SJCRH30 (cell line): Measurements from ENCODE around the gene EVPLL. TPM values are rescaled to one million over a fixed set of nuclear protein-coding genes. Genes with fewer than 3 reads are reported as not detected.
A peak's percentile ranks its signal among the peaks of the same experiment; 100 is the strongest.
"Not testable (repeated sequence)": the region's sequence is repeated elsewhere in the genome, so short reads cannot be mapped to it uniquely, and the experiment has no call there.

ENCODE experiments used
- DNase-seq, 2 experiments: peaks; one replicate each; pipeline ENCODE4 v3.0.0-alpha.2; 2015 to 2020
- H3K27ac ChIP-seq: fragments of 250-450 bp; sonication (Bioruptor Pico); 2 replicates; pipeline ENCODE4 v1.5.1; 2020; ENCODE audit warnings: mild to moderate bottlenecking, moderate library complexity
- H3K27me3 ChIP-seq: fragments of 250-450 bp; sonication (Bioruptor Pico); 2 replicates; pipeline ENCODE4 v1.5.1; 2020; ENCODE audit warnings: mild to moderate bottlenecking, moderate library complexity
- H3K36me3 ChIP-seq: fragments of 250-450 bp; sonication (Bioruptor Pico); 2 replicates; pipeline ENCODE4 v1.5.1; 2020; ENCODE audit warnings: mild to moderate bottlenecking, moderate library complexity
- H3K4me1 ChIP-seq: fragments of 250-450 bp; sonication (Bioruptor Pico); 2 replicates; pipeline ENCODE4 v1.5.1; 2020; ENCODE audit warnings: mild to moderate bottlenecking, moderate library complexity
- H3K4me3 ChIP-seq: fragments of 250-450 bp; sonication (Bioruptor Pico); 2 replicates; pipeline ENCODE4 v1.5.1; 2020; ENCODE audit warnings: mild to moderate bottlenecking, moderate library complexity
- H3K9me3 ChIP-seq: fragments of 250-450 bp; sonication (Bioruptor Pico); replicated peaks from 2 replicates; pipeline ENCODE4 v1.5.1; 2020; ENCODE audit warnings: mild to moderate bottlenecking, moderate library complexity
- total RNA-seq: library from RNA; depleted of rRNA; stranded (reverse); fragments of >200 nt; shearing (Covaris generic); gene quantifications from 2 replicates; pipeline ENCODE4 v1.2.3, GENCODE V29; 2014

EVPLL gene
- total RNA-seq, 1 experiment from 2014 or later, result not detected

DNA sequence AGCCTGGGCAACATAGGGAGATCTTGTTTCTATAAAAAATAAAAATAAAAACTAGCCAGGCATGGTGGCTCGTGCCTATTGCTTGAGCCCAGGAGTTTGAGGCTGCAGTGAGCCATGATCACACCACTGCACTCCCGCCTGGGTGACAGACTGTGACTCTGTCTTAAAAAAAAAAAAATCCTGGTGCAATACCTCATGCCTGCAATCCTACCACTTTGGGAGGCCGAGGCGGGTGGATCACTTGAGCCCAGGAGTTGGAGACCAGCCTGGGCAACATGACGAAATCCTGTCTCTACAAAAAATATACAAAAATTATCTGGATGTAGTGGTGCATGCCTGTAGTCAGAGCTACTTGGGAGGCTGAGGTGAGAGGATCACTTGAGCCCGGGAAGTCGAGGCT lies 6.7 kb downstream of the EVPLL start:
- DNase-seq, H3K27ac ChIP-seq: not testable (repeated sequence)
- peaks cover 38% of the 10 kb centered on the region for H3K27me3 ChIP-seq

DNA sequence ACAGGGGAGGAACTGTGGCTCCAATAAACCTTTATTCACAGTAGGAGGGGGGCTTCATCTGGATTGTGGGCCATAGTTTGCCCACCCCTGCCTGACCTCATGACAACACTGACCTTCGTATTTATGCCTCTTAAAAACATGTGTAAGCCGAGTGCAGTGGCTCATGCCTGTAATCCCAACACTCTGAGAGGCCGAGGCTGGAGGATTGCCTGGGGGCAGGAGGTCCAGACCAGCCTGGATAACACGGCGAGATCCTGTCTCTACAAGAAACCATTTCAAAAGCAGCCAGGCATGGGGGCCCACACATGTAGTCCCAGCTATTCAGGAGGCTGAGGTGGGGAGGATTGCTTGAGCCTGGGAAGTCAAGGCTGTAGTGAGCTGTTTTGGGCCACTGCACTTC lies 10.0 kb downstream of the EVPLL start:
- H3K4me3 ChIP-seq, H3K36me3 ChIP-seq, H3K4me1 ChIP-seq, H3K27ac ChIP-seq, H3K9me3 ChIP-seq, DNase-seq: not testable (repeated sequence)
- H3K27me3 ChIP-seq, result peaks cover 14% of the 10 kb centered on the region

More for the DNA sequence above, 6.7 kb downstream of the EVPLL start:
- H3K9me3 ChIP-seq, H3K4me3 ChIP-seq, H3K36me3 ChIP-seq, H3K4me1 ChIP-seq: not testable (repeated sequence)

DNA sequence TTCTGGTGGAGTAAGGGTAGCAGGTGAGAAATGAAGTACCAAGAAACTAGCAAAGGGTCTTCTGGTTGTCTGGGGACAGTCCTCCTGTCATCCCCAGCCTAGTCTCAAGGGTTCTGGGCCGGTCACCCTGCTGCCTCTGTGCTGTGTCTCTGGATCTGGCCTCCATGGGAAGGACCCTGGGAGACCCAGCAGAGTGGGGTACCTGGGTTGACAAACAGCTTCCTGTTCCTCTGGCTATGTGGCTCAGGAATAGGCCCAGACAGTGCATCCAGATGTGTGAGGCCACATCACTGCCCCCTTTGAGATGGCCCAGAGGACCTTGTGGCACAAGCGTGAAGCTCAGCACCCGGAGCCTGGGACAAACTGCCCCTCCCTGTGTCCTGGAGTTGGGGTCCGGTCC lies 10.7 kb downstream of the EVPLL start:
- H3K27ac ChIP-seq, H3K4me3 ChIP-seq, H3K36me3 ChIP-seq, H3K9me3 ChIP-seq, DNase-seq, H3K4me1 ChIP-seq: not testable (repeated sequence)
- H3K27me3 ChIP-seq, result peaks cover 14% of the 10 kb centered on the region

DNA sequence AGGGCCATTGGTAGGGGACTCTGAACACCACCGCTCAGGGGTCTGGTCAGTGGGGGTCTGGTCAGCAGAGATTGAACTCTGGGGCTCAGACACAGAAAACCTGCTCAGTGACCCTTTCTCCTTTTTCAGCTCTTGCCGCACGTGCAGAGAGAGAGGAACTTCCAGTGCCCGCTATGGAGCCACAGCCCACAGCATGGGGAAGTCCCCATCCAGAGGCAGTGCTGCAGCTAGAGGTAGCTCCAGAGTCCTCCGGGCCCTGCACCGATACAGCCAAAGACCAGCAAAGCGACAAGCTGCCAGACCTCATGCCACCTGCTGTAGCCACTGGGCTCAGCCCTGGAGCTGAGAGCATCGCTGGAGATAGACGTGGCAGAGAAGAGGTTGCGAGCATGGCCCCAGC lies 11.2 kb downstream of the EVPLL start:
- H3K27me3 ChIP-seq, result peaks cover 12% of the 10 kb centered on the region
- not testable (repeated sequence) for H3K9me3 ChIP-seq, H3K36me3 ChIP-seq, H3K4me3 ChIP-seq, H3K4me1 ChIP-seq, DNase-seq, H3K27ac ChIP-seq

DNA sequence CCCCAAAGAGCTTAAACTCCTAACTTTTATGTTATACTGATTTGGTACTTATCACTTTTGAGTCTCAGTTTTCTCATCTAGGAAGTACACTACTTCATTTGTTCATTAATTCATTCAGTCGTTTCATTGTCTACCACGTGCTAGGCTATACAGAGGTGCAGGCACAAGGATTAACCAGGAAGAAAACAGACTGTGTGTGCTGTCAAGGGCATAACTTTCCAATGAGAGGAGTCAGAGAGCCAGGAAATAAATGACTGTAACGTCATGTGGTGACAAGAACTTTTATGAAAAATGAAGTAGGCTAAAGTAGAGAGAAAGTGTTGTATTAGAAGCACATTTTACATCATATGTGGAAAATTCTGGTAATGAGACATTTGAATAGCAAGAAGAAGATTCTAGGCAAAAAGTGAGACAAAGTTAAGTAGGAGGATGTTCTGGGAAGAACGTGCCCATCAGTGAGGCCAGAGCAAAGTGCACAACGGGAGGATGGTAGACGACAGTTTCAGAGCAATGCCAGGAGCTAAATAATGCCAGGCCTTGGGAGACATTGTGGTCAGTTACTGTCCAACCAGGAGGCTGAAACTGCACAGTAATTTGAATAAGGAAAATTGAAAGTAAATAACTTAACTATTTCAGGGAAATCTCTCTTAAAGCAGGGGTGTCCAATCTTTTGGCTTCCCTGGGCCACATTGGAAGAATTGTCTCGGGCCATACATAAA lies 24.5 kb downstream of the EVPLL start:
- not testable (repeated sequence) for H3K36me3 ChIP-seq, H3K27ac ChIP-seq, H3K4me3 ChIP-seq, H3K9me3 ChIP-seq, H3K27me3 ChIP-seq, H3K4me1 ChIP-seq
- DNase-seq, result peak in 1 of 2 experiments; percentile 13

DNA sequence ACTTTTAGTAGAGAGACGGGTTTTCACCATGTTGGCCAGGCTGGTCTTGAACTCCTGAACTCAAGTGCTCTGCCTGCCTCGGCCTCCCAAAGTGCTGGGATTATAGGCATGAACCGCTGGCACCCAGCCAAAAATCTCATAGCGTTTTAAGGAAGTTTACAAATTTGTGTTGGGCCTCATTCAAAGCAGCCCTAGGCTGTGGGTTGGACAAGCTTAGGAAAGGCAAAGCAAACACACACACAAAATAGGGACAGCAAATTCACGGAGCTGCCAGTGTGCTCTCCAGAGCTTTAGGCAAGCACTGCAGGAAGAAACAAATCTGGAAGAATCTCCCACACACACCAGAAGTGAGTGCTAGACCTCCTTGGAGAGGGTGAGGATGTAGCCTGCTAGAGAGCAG lies 25.6 kb downstream of the EVPLL start:
- H3K27ac ChIP-seq, H3K27me3 ChIP-seq, H3K36me3 ChIP-seq, H3K4me3 ChIP-seq, H3K4me1 ChIP-seq, H3K9me3 ChIP-seq: not testable (repeated sequence)
- peak; percentile 56 to 72 for DNase-seq

DNA sequence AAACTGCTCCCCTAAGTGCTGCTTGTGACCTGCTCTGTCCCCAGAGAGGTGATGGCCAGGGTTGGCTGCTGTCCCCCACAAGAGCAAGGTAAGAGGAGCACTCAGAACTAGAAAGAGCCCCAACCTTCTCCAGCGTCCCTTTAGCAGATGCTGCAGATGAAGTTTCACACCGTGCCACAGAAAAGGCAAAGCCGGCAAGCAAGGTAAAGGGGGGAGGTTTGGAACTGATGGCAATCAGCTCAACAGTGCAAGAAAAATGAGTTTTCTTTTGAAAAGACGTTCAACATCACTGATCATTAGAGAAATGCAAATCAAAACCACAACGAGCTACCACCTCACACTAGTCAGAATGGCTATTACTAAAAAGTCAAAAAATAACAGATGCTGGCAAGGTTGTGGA lies 26.0 kb downstream of the EVPLL start:
- not testable (repeated sequence) for H3K4me1 ChIP-seq, H3K27ac ChIP-seq, DNase-seq, H3K27me3 ChIP-seq, H3K4me3 ChIP-seq, H3K9me3 ChIP-seq, H3K36me3 ChIP-seq

DNA sequence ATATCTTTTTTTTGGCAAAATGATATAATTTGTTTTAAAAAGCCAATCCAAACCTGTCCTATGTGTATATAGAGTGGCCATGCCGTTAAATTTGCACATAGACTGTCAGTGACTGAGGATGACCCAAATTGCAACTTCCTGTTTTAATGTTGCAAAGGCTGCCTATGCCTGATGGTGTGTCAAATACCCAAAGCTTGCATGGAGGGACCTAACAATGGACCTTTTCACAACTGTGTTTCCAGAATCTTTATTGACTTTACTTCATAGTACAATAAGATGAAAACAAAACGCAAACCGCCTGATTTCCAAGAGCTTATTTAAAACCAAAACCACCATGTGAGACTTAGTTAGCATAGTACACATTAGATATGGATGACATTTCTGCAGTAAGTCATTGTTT lies 31.3 kb downstream of the EVPLL start:
- H3K27me3 ChIP-seq, H3K9me3 ChIP-seq, H3K4me3 ChIP-seq, H3K36me3 ChIP-seq: not testable (repeated sequence)
- Histone ChIP-seq H3K27ac (peak overlapping the region; percentile 1; the same call in 1 of the 2 replicates), H3K4me1 (peaks cover 13% of the 10 kb centered on the region)
- peak; percentile 53 to 84 for DNase-seq

DNA sequence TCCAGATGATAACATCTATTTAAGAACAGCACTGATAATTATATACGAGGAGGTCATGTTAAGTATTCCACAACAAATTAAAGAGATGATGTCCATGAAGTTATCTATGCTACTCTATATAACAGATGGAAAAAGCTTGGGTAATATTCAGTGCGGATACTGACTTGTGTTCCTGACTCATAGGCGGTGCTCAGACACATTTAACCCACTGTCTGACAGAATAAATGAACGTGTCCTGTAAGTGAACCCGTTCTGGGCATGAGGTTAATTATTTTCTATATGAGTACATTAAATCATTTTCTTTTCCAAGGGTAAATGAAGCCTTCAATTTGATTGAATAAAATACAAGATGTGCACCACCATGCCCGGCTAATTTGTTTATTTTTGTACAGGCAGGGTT lies 31.7 kb downstream of the EVPLL start:
- H3K27me3 ChIP-seq, H3K36me3 ChIP-seq, H3K4me3 ChIP-seq, H3K9me3 ChIP-seq: not testable (repeated sequence)
- Histone ChIP-seq H3K4me1 (peaks cover 13% of the 10 kb centered on the region), H3K27ac (peak overlapping the region; percentile 1; the same call in 1 of the 2 replicates)
- peak in 1 of 2 experiments; percentile 69 for DNase-seq

DNA sequence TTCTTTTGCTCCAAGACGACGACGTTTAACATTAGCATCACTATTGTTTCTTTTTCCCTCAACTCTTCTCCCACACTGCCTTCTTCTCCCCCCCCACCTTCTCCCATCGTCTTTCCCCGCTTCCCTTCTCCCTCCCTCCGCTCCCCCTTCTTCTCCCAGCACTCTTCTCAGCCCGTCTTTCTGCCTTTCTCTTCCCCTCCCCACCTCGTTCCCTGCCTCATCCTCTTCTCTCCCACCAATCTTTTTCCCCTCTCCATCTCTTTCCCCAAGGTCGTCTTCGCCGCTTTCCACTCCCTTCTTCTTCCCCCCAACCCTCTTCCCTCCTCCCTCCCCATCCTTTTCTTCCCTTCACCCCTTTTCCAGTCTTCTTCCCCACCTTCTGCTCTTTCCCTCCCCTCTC lies 33.2 kb downstream of the EVPLL start:
- peak overlapping the region; percentile 98 for H3K4me3 ChIP-seq
- not testable (repeated sequence) for H3K27ac ChIP-seq, H3K27me3 ChIP-seq, H3K36me3 ChIP-seq, H3K9me3 ChIP-seq
- DNase-seq, result peak in 1 of 2 experiments; percentile 58
- H3K4me1 ChIP-seq, result peaks cover 13% of the 10 kb centered on the region

DNA sequence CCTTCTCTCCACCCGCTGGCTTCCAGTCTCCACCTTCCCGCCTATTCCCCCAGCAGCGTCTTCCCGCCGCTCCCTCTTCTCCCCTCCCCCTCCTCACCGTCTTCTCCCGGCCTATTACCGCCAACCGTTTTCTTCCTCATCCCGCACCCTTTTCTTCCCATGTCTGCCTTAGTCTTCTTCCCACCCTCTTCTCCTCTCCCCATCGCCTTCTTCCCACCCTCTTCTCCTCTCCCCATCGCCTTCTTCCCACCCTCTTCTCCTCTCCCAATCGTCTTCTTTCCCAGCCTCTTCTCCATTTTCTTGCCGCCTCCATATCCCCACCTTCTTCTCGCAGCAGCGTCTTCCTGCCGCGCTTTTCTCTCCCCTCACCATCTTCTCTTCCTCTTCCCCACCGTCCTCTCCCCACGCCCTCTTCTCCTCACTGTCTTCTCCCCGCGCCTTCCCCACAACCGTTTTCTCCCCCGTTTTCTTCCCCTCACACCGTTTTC lies 33.8 kb downstream of the EVPLL start:
- peak; percentile 56 to 57 for DNase-seq
- not testable (repeated sequence) for H3K27me3 ChIP-seq, H3K36me3 ChIP-seq, H3K9me3 ChIP-seq
- Histone ChIP-seq H3K27ac (peak overlapping the region; percentile 84), H3K4me1 (peaks cover 13% of the 10 kb centered on the region), H3K4me3 (peak overlapping the region; percentile 98)

DNA sequence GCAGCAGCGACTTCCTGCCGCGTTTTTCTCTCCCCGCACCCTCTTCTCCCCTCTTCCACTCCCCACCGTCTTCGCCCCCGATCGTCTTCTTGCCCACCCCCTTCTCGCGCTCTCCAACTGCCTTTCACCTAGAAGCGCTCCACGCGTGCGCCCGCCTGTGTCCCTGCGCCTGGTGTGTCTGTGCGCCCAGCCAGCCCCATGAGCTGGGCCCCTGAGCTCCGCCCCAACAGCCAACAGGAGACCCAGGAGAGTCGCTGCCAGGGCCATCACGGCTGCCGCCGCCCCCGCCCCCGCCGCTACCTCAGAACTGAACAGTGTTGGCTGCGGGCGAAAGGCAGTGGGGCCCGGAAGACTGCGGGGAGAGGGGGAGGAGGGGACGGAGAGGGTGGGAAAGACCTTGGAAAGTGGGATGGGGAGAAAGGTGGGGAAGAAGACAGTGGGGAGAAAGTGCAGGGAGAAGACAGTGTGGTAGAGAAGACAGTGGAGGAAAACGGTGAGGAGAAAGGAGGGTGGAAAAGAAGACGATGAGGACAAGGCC lies 34.5 kb downstream of the EVPLL start:
- not testable (repeated sequence) for H3K27ac ChIP-seq, DNase-seq, H3K4me3 ChIP-seq, H3K27me3 ChIP-seq, H3K36me3 ChIP-seq, H3K9me3 ChIP-seq
- peaks cover 13% of the 10 kb centered on the region for H3K4me1 ChIP-seq

DNA sequence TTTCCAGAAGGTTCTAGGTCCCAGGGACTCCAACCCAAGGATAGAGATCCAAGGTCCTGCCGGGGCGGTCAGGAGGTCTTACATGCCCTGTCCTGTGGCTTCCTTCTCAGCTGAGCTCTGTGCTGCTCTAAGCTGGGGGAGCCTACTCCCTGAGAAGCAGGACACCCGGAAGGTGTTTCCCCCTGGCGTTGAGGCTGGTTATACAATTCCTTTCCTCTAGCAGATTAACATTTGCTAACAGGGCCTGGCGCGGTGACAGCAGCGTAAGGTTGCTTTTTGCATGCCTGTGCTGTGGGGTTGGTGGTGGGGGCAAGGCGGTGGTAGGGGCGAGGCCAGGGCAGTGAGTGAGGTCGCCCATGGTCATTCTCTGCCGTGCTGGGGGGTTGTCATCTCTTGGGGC lies 43.9 kb downstream of the EVPLL start:
- H3K9me3 ChIP-seq, H3K36me3 ChIP-seq, H3K4me1 ChIP-seq, H3K27ac ChIP-seq, H3K27me3 ChIP-seq, H3K4me3 ChIP-seq: not testable (repeated sequence)
- peak; percentile 47 to 62 for DNase-seq

DNA sequence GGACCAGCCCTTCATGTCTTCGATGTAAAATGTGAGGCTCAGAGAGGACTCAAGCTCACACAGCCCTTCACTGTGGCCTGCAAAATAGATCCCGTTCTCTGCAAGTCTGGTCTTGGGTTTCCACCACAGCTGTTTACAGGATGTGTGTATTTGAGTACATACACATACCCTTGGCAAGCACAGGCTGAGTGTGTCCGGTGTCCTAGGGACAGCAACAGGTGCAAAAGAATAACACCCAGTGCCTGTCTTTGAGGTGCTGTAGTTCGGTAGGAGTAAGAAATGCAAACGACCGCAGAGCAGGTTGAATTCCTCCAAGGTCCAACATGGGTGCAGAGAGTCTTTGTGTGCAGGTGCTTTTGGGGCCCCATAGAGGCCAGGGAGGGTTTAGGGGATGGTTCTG lies 44.9 kb downstream of the EVPLL start:
- H3K4me1 ChIP-seq, H3K27me3 ChIP-seq, H3K36me3 ChIP-seq, H3K27ac ChIP-seq, H3K4me3 ChIP-seq, H3K9me3 ChIP-seq: not testable (repeated sequence)
- peak in 1 of 2 experiments; percentile 72 for DNase-seq

DNA sequence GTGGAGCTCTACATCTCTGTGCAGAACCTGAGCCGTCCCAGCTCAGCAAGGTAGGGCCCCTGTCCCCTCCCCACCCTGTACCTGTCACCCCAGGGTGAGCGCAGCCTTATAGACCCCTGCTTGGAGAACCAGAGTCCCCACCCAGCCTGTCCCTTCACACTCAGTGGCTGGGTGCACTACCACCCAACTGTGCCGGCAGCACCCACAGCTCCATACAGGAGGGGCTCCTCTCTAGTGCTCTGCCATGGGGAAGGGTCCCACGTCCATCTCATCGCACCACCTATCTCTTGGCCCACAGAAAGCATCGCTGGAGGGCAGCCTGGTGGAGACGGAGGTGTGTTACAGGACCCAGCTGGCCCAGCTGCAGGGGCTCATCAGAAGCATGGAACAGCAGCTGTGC lies 45.4 kb downstream of the EVPLL start:
- not testable (repeated sequence) for H3K9me3 ChIP-seq, DNase-seq, H3K27ac ChIP-seq, H3K4me1 ChIP-seq, H3K27me3 ChIP-seq, H3K36me3 ChIP-seq, H3K4me3 ChIP-seq

DNA sequence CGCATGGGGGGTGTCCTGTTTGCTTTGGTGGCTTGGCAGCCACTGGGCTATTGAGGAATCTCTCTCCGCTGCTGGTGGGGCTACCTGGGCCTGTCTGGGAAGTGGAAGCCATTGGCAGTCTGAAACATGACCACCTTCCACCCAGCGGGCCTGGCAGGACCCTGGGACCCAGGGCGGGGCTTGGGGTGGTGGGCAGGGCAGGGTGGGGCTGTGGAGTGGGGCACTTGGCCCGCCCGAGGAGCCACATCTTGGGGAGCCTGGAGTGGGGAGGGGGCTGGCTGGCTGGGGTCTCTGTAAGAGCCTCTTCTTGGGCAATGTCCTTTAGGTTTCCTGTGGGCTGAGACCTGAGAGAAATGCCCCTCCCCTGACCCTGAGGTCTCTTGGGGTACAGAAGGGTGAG lies 48.0 kb downstream of the EVPLL start:
- not testable (repeated sequence) for DNase-seq, H3K27ac ChIP-seq, H3K27me3 ChIP-seq, H3K36me3 ChIP-seq, H3K9me3 ChIP-seq, H3K4me1 ChIP-seq, H3K4me3 ChIP-seq
